Activated T-helper 17 cell treated with anti-CD3 and anti-CD28 coated beads, Interleukin-2, amount 50 U/mL, for 72 hours (primary cell): Measurements from ENCODE around the gene THOP1. TPM values are rescaled to one million over a fixed set of nuclear protein-coding genes. Genes with fewer than 3 reads are reported as not detected.
"Not testable (repeated sequence)": the region's sequence is repeated elsewhere in the genome, so short reads cannot be mapped to it uniquely, and the experiment has no call there.

Source experiments
- ATAC-seq: fragments of 150-1000 bp; cut with Tn5 transposase; replicated peaks from 2 replicates; pipeline ENCODE4 v1.10.0; 2021; ENCODE audit warnings: mild to moderate bottlenecking, moderate library complexity
- H3K27ac Mint-ChIP-seq: one replicate; pipeline ENCODE4 v1.8.0; 2022; ENCODE audit warnings: mixed read lengths
- H3K27me3 Mint-ChIP-seq: one replicate; pipeline ENCODE4 v1.8.0; 2022; ENCODE audit warnings: mixed read lengths
- H3K36me3 Mint-ChIP-seq: one replicate; pipeline ENCODE4 v1.8.0; 2022; ENCODE audit warnings: low read depth, mild to moderate bottlenecking, mixed read lengths
- H3K4me1 Mint-ChIP-seq: one replicate; pipeline ENCODE4 v1.8.0; 2022; ENCODE audit warnings: mixed read lengths
- H3K4me3 Mint-ChIP-seq: one replicate; pipeline ENCODE4 v1.8.0; 2022; ENCODE audit warnings: mild to moderate bottlenecking, mixed read lengths
- H3K9me3 Mint-ChIP-seq: one replicate; pipeline ENCODE4 v1.8.0; 2022; ENCODE audit warnings: mixed read lengths
- total RNA-seq, 2 donors: library from RNA; stranded (reverse); gene quantifications; one replicate each; pipeline ENCODE4 v1.2.3, GENCODE V29; 2022

THOP1 gene
- total RNA-seq, 2 donors from 2014 or later, result 70.4 to 156 TPM

GRCh38 chr19:2809387-2810140 is 24.3 kb downstream of the THOP1 start:
- no peaks in the 10 kb centered on the region for H3K27me3 Mint-ChIP-seq
- no peaks in the 10 kb centered on the region for H3K9me3 Mint-ChIP-seq

GRCh38 chr19:2810141-2811091 is 25.1 kb downstream of the THOP1 start:
- Mint-ChIP-seq H3K27ac (no peak overlapping the region), H3K36me3 (peaks cover 12% of the 10 kb centered on the region), H3K27me3 (no peaks in the 10 kb centered on the region), H3K4me1 (no peaks in the 10 kb centered on the region), H3K4me3 (no peak overlapping the region), H3K9me3 (no peaks in the 10 kb centered on the region)
- ATAC-seq, result no peak

More at GRCh38 chr19:2809387-2810140, 24.3 kb downstream of the THOP1 start:
- Mint-ChIP-seq H3K27ac (no peak overlapping the region), H3K36me3 (peaks cover 12% of the 10 kb centered on the region), H3K4me1 (no peaks in the 10 kb centered on the region), H3K4me3 (no peak overlapping the region)
- ATAC-seq, result no peak

- H3K4me3 Mint-ChIP-seq, result no peak overlapping the region
- ATAC-seq, result no peak
- H3K36me3 Mint-ChIP-seq, result peaks cover 12% of the 10 kb centered on the region
- H3K27ac Mint-ChIP-seq, result no peak overlapping the region
- H3K27me3 Mint-ChIP-seq, result no peaks in the 10 kb centered on the region
- no peaks in the 10 kb centered on the region for H3K9me3 Mint-ChIP-seq
- H3K4me1 Mint-ChIP-seq, result no peaks in the 10 kb centered on the region
These were observed 26.0 kb downstream of the THOP1 start for GRCh38 chr19:2811221-2811722.

- H3K36me3 Mint-ChIP-seq, result peaks cover 12% of the 10 kb centered on the region
- no peak overlapping the region for H3K4me3 Mint-ChIP-seq
These were observed 26.6 kb downstream of the THOP1 start for GRCh38 chr19:2811735-2812413.

GRCh38 chr19:2812414-2813234 is 27.3 kb downstream of the THOP1 start:
- no peak for ATAC-seq
- no peak overlapping the region for H3K4me3 Mint-ChIP-seq
- H3K36me3 Mint-ChIP-seq, result peaks cover 12% of the 10 kb centered on the region
- no peak overlapping the region for H3K27ac Mint-ChIP-seq
- no peaks in the 10 kb centered on the region for H3K9me3 Mint-ChIP-seq
- H3K4me1 Mint-ChIP-seq, result peaks cover 4% of the 10 kb centered on the region
- no peaks in the 10 kb centered on the region for H3K27me3 Mint-ChIP-seq

More at GRCh38 chr19:2811735-2812413, 26.6 kb downstream of the THOP1 start:
- no peak for ATAC-seq
- H3K4me1 Mint-ChIP-seq, result no peaks in the 10 kb centered on the region
- H3K27me3 Mint-ChIP-seq, result no peaks in the 10 kb centered on the region
- no peaks in the 10 kb centered on the region for H3K9me3 Mint-ChIP-seq
- no peak overlapping the region for H3K27ac Mint-ChIP-seq

- Mint-ChIP-seq H3K36me3 (peaks cover 12% of the 10 kb centered on the region), H3K4me3 (no peak overlapping the region), H3K9me3 (no peaks in the 10 kb centered on the region), H3K27ac (no peak overlapping the region), H3K4me1 (peaks cover 4% of the 10 kb centered on the region), H3K27me3 (no peaks in the 10 kb centered on the region)
- ATAC-seq, result no peak
These were observed 28.2 kb downstream of the THOP1 start for GRCh38 chr19:2813235-2814160.

- H3K4me3 Mint-ChIP-seq, result no peak overlapping the region
- peaks cover 4% of the 10 kb centered on the region for H3K4me1 Mint-ChIP-seq
- ATAC-seq, result no peak
- H3K27ac Mint-ChIP-seq, result no peak overlapping the region
- no peaks in the 10 kb centered on the region for H3K27me3 Mint-ChIP-seq
- H3K9me3 Mint-ChIP-seq, result no peaks in the 10 kb centered on the region
- peaks cover 3% of the 10 kb centered on the region for H3K36me3 Mint-ChIP-seq
These were observed 29.1 kb downstream of the THOP1 start for GRCh38 chr19:2814426-2814825.

GRCh38 chr19:2815191-2815614 is 29.9 kb downstream of the THOP1 start:
- no peak for ATAC-seq
- Mint-ChIP-seq H3K9me3 (no peaks in the 10 kb centered on the region), H3K27me3 (no peaks in the 10 kb centered on the region), H3K4me1 (peaks cover 4% of the 10 kb centered on the region), H3K27ac (no peak overlapping the region), H3K36me3 (no peaks in the 10 kb centered on the region), H3K4me3 (no peak overlapping the region)

GRCh38 chr19:2815923-2816322 is 30.6 kb downstream of the THOP1 start:
- Mint-ChIP-seq H3K9me3 (no peaks in the 10 kb centered on the region), H3K27me3 (no peaks in the 10 kb centered on the region), H3K4me3 (no peak overlapping the region), H3K4me1 (peaks cover 4% of the 10 kb centered on the region), H3K27ac (no peak overlapping the region), H3K36me3 (no peaks in the 10 kb centered on the region)
- ATAC-seq, result no peak

- Mint-ChIP-seq H3K4me1 (peaks cover 4% of the 10 kb centered on the region), H3K4me3 (no peak overlapping the region), H3K27me3 (no peaks in the 10 kb centered on the region), H3K27ac (no peak overlapping the region), H3K9me3 (no peaks in the 10 kb centered on the region), H3K36me3 (no peaks in the 10 kb centered on the region)
- ATAC-seq, result no peak
These were observed 31.3 kb downstream of the THOP1 start for GRCh38 chr19:2816641-2817040.

- peak overlapping the region; percentile 75 for H3K27ac Mint-ChIP-seq
- H3K9me3 Mint-ChIP-seq, H3K4me1 Mint-ChIP-seq, H3K4me3 Mint-ChIP-seq, ATAC-seq, H3K36me3 Mint-ChIP-seq, H3K27me3 Mint-ChIP-seq: not testable (repeated sequence)
These were observed 32.0 kb downstream of the THOP1 start for GRCh38 chr19:2817237-2817829.

- H3K36me3 Mint-ChIP-seq, result no peaks in the 10 kb centered on the region
- no peaks in the 10 kb centered on the region for H3K9me3 Mint-ChIP-seq
- H3K27ac Mint-ChIP-seq, result no peak within 1 kb of the TSS
- peak within 1 kb of the TSS; percentile 64 for H3K4me3 Mint-ChIP-seq
- peak; percentile 99 for ATAC-seq
- H3K4me1 Mint-ChIP-seq, result peaks cover 4% of the 10 kb centered on the region
- H3K27me3 Mint-ChIP-seq, result no peaks in the 10 kb centered on the region
These were observed 34.3 kb downstream of the THOP1 start, which contains the start of gene ZNF554 for GRCh38 chr19:2819540-2820111. Gene ZNF554 (plus strand): TSS chr19:2819868. CDS start chr19:2820072, 204 bp downstream.
